ENCODE measurements around the gene C1orf174. TPM values are rescaled to one million over a fixed set of nuclear protein-coding genes. Genes with fewer than 3 reads are reported as not detected.
A peak's percentile ranks its signal among the peaks of the same experiment; 100 is the strongest.

The C1orf174 gene
- total RNA-seq, 1 experiment from 2014 or later, result 21.1 TPM

DNA sequence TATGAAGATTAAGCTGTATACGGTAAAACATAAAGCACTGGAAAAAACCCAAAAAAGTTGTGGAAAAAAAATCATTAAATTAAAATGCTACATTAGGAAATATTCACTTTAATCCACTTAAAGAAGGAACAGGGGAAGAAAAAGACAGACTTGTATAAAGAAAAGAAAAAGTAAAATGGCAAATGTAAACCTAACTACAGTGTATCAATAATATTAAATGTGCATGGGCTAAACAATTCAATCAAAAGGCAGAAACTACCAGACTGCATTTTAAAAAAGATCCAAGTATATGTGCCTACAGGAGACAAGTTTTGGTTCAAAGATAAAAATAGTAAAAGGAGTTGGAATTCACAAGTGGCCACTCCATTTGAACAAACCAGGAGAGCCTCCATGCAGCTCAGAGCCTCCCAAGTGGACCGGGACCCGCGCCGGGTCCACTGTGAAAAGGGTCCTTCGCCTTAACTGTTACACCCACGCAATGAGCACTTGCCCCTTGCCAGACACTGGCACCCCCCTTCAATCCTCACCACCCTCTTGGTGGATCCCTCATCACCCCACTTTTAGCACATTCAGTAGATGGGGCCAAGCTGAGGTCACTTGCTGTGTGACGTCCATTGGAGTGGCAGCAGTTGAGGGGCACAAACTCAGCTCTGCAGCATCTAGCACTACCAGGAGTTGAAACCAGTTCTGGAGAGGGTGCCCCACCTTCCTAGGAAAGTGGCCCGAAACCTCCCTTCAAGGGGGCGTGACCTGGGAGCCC, 898 bp downstream of the C1orf174 start:
- Mint-ChIP-seq H3K9me3 (peaks cover 13 to 15% of the 10 kb centered on the region in 2 experiments), H3K36me3 (ENCODE audit: insufficient read depth in 1 of 3, low read depth in 3 of 3) (peaks cover 8 to 27% (median 10%) of the 10 kb centered on the region in 3 experiments), H3K4me3 (peak overlapping the region; percentile 84 to 95), H3K4me1 (peaks cover 20 to 28% of the 10 kb centered on the region in 2 experiments), H3K27ac (peak overlapping the region in 2 of 3 experiments; percentile 40 to 94; a peak in 3 of 7 replicates), H3K27me3 (ENCODE audit: low read depth) (no peaks in the 10 kb centered on the region)
- TF ChIP-seq, protein P1, sequence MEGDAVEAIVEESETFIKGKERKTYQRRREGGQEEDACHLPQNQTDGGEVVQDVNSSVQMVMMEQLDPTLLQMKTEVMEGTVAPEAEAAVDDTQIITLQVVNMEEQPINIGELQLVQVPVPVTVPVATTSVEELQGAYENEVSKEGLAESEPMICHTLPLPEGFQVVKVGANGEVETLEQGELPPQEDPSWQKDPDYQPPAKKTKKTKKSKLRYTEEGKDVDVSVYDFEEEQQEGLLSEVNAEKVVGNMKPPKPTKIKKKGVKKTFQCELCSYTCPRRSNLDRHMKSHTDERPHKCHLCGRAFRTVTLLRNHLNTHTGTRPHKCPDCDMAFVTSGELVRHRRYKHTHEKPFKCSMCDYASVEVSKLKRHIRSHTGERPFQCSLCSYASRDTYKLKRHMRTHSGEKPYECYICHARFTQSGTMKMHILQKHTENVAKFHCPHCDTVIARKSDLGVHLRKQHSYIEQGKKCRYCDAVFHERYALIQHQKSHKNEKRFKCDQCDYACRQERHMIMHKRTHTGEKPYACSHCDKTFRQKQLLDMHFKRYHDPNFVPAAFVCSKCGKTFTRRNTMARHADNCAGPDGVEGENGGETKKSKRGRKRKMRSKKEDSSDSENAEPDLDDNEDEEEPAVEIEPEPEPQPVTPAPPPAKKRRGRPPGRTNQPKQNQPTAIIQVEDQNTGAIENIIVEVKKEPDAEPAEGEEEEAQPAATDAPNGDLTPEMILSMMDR (conservative IDR thresholded peaks at IDR 0.05), result no peak
- H3K23ac ChIP-seq (ENCODE audit: insufficient read length, low read depth, low read length), result no peak overlapping the region
- no peak overlapping the region for H2BK20ac ChIP-seq (ENCODE audit: low read depth, low read length, poor library complexity, severe bottlenecking)
- peaks cover 7% of the 10 kb centered on the region for H3K23me2 ChIP-seq (ENCODE audit: insufficient read length, low read depth, low read length, poor library complexity, severe bottlenecking)
- H2BK120ac ChIP-seq (ENCODE audit: low read depth, low read length, poor library complexity, severe bottlenecking), result no peak overlapping the region
- H3K14ac ChIP-seq (ENCODE audit: insufficient read depth, low read length), result peak overlapping the region; percentile 39
- no peak overlapping the region for H2BK15ac ChIP-seq (ENCODE audit: low read depth, low read length)
- peak; percentile 62 for DNase-seq
- H4K8ac ChIP-seq (replicated peaks; ENCODE audit: insufficient read length, low read depth, low read length), result no peak overlapping the region
- WGBS (ENCODE audit: extremely low coverage, insufficient read length, low lambda C conversion rate), result no CpG with 5 or more reads among the region's 10 CpGs
- H3K27me3 ChIP-seq (ENCODE audit: insufficient read depth, low read length), result no peaks in the 10 kb centered on the region
- H3K9ac ChIP-seq (ENCODE audit: extremely low read depth, insufficient read length, low read length), result peak overlapping the region; percentile 48
- H3K4me1 ChIP-seq (ENCODE audit: insufficient read depth, low read length), result no peaks in the 10 kb centered on the region
- no peak overlapping the region for H2BK5ac ChIP-seq (ENCODE audit: insufficient read length, low read length)
- no peak overlapping the region for H3K56ac ChIP-seq (ENCODE audit: insufficient read length, low read depth, low read length)
- H4K91ac ChIP-seq (ENCODE audit: insufficient read length, low read depth, low read length), result no peak overlapping the region
- peak overlapping the region; percentile 93 for H3K4me2 ChIP-seq (ENCODE audit: insufficient read depth, insufficient read length, low read length)
- H3K79me2 ChIP-seq (ENCODE audit: insufficient read depth, low read length), result peaks cover 34% of the 10 kb centered on the region; the same call in 1 of the 2 replicates
- H3K9me3 ChIP-seq (ENCODE audit: control insufficient read depth, low read depth, low read length), result no peaks in the 10 kb centered on the region
- H3K79me1 ChIP-seq (ENCODE audit: insufficient read depth, low read depth, low read length, poor library complexity, severe bottlenecking), result peaks cover 11% of the 10 kb centered on the region
- no peak overlapping the region for H2AFZ ChIP-seq (ENCODE audit: low read length)
- H3K4ac ChIP-seq (ENCODE audit: low read depth, low read length), result no peak overlapping the region
- no peak overlapping the region for H2BK12ac ChIP-seq (ENCODE audit: insufficient read length, low read depth, low read length)
- H4K5ac ChIP-seq (ENCODE audit: insufficient read length, low read depth, low read length), result no peak overlapping the region
- no peak overlapping the region for H2AK5ac ChIP-seq (ENCODE audit: insufficient read length, low read length)
- H3K18ac ChIP-seq (ENCODE audit: insufficient read length, low read depth, low read length), result no peak overlapping the region
- H3T11ph ChIP-seq (ENCODE audit: low read length), result no peak overlapping the region
- H4K20me1 ChIP-seq (ENCODE audit: control insufficient read depth, insufficient read depth, insufficient read length), result no peaks in the 10 kb centered on the region
- H3K27ac ChIP-seq (ENCODE audit: insufficient read length, low read depth, low read length), result no peak overlapping the region
